H1 (cell line): ENCODE measurements around the gene PPM1D. TPM values are rescaled to one million over a fixed set of nuclear protein-coding genes. Genes with fewer than 3 reads are reported as not detected.

Source experiments
- CTCF ChIA-PET: fragments of 300-600 bp; sonication (Branson Sonifier 250); formaldehyde crosslinking; loops from one replicate; lab custom pipeline; 2021; ENCODE audit not compliant: partially characterized antibody; lab: Charles Lee
- POLR2A ChIA-PET: fragments of 300-600 bp; sonication (Branson Sonifier 250); formaldehyde crosslinking; loops from one replicate; lab custom pipeline; 2021; ENCODE audit warnings: inconsistent platforms; ENCODE audit not compliant: partially characterized antibody; lab: Charles Lee
- DNase-seq, 2 experiments: peaks; one replicate each; pipeline versions ENCODE4 v3.0.0 to v3.0.0-alpha.2; 2010 to 2022; ENCODE audit warnings: low spot score in 2 of 2, low read depth in 1 of 2, mixed read lengths in 1 of 2
- FAIRE-seq: peaks from 2 replicates; lab custom pipeline; 2011; peaks lifted over from hg19 to GRCh38; lab: Jason Lieb, UNC
- H2AFZ ChIP-seq: 2 replicates; pipeline ENCODE4 v1.8.1; 2012; ENCODE audit warnings: low read length, inconsistent platforms
- H2AK5ac ChIP-seq: 2 replicates; pipeline ENCODE4 v1.6.1; 2013; ENCODE audit warnings: low read depth, low read length
- H2BK120ac ChIP-seq: replicated peaks from 2 replicates; pipeline ENCODE3; 2013; ENCODE audit warnings: low read depth, low read length, inconsistent platforms
- H2BK12ac ChIP-seq: 2 replicates; pipeline ENCODE4 v1.6.1; 2013; ENCODE audit warnings: low read depth, low read length
- H2BK15ac ChIP-seq: 2 replicates; pipeline ENCODE4 v1.6.1; 2013; ENCODE audit warnings: low read length
- H2BK20ac ChIP-seq: 2 replicates; pipeline ENCODE4 v1.6.1; 2013; ENCODE audit warnings: low read length
- H2BK5ac ChIP-seq: 2 replicates; pipeline ENCODE4 v1.6.1; 2013; ENCODE audit warnings: low read depth, low read length
- H3K14ac ChIP-seq: 2 replicates; pipeline ENCODE4 v1.6.1; 2013; ENCODE audit warnings: inconsistent platforms; ENCODE audit not compliant: insufficient read length
- H3K18ac ChIP-seq: 2 replicates; pipeline ENCODE4 v1.6.1; 2013; ENCODE audit warnings: low read length; ENCODE audit errors: extremely low read depth
- H3K23ac ChIP-seq: 2 replicates; pipeline ENCODE4 v1.6.1; 2013; ENCODE audit warnings: inconsistent platforms; ENCODE audit not compliant: insufficient read length
- H3K23me2 ChIP-seq: 2 replicates; pipeline ENCODE4 v1.6.1; 2013; ENCODE audit warnings: low read depth, low read length
- H3K27ac ChIP-seq: 2 replicates; pipeline ENCODE4 v1.6.1; 2011; ENCODE audit warnings: low read depth, low read length, inconsistent platforms
- H3K27me3 ChIP-seq, 4 experiments: replicated peaks in 1 of 4; 1 replicate in 1 of 4; 2 replicates in 3 of 4; pipeline versions ENCODE4 v1.6.1 to v1.8.1; 2011 to 2013; ENCODE audit warnings: low read length in 3 of 4, mild to moderate bottlenecking in 3 of 4, inconsistent platforms in 2 of 4, mixed read lengths in 2 of 4, moderate library complexity in 1 of 4; ENCODE audit not compliant: control insufficient read depth in 3 of 4, insufficient read depth in 3 of 4; ENCODE audit errors: extremely low read depth in 1 of 4
- H3K36me3 ChIP-seq, 4 experiments: 2 replicates each; pipeline versions ENCODE4 v1.6.1 to v1.8.1; 2011 to 2013; ENCODE audit warnings: mild to moderate bottlenecking in 4 of 4, low read length in 3 of 4, moderate library complexity in 2 of 4, control low read depth in 1 of 4, inconsistent platforms in 1 of 4; ENCODE audit not compliant: insufficient read depth in 4 of 4, control insufficient read depth in 2 of 4
- H3K4ac ChIP-seq: replicated peaks from 2 replicates; pipeline ENCODE3; 2013; ENCODE audit warnings: low read length, low read depth, mixed read lengths, inconsistent platforms; ENCODE audit not compliant: insufficient read length
- H3K4me1 ChIP-seq, 4 experiments: replicated peaks in 1 of 4; 1 replicate in 1 of 4; 2 replicates in 3 of 4; pipeline versions ENCODE4 v1.6.1 to v1.8.1; 2011 to 2013; ENCODE audit warnings: low read length in 3 of 4, inconsistent platforms in 2 of 4, mixed read lengths in 1 of 4; ENCODE audit not compliant: insufficient read depth in 4 of 4, control insufficient read depth in 3 of 4
- H3K4me2 ChIP-seq, 2 experiments: 2 replicates each; pipeline versions ENCODE4 v1.6.1 to v1.8.1; 2011 to 2013; ENCODE audit warnings: low read depth in 2 of 2, low read length in 2 of 2, control low read depth in 1 of 2, inconsistent platforms in 1 of 2, mild to moderate bottlenecking in 1 of 2; ENCODE audit not compliant: insufficient read depth in 1 of 2
- H3K4me3 ChIP-seq, 4 experiments: fragments of 200-600, 300-600 bp in 1 of 4; sonication (generic), shearing (Covaris generic), sonication (Bioruptor Twin) in 1 of 4; 2 replicates each; pipeline versions ENCODE4 v1.5.1 to v1.8.1; 2011 to 2016; ENCODE audit warnings: low read length in 4 of 4, low read depth in 3 of 4, control low read depth in 2 of 4, inconsistent platforms in 2 of 4, mild to moderate bottlenecking in 2 of 4, mixed read lengths in 1 of 4, moderate library complexity in 1 of 4; ENCODE audit not compliant: insufficient read depth in 2 of 4; ENCODE audit errors: extremely low read depth in 1 of 4
- H3K56ac ChIP-seq: replicated peaks from 2 replicates; pipeline ENCODE3; 2013; ENCODE audit warnings: low read depth, mild to moderate bottlenecking, mixed read lengths, low read length, inconsistent platforms; ENCODE audit not compliant: insufficient read length
- H3K79me1 ChIP-seq: 2 replicates; pipeline ENCODE4 v1.6.1; 2013; ENCODE audit warnings: low read depth, low read length, control low read depth
- H3K79me2 ChIP-seq, 2 experiments: 2 replicates each; pipeline versions ENCODE4 v1.6.1 to v1.8.1; 2012 to 2013; ENCODE audit warnings: low read length in 2 of 2, mild to moderate bottlenecking in 2 of 2, inconsistent platforms in 1 of 2; ENCODE audit not compliant: insufficient read depth in 2 of 2, control insufficient read depth in 1 of 2
- H3K9ac ChIP-seq, 4 experiments: replicated peaks in 1 of 4; 1 replicate in 1 of 4; 2 replicates in 3 of 4; pipeline versions ENCODE4 v1.6.1 to v1.8.1; 2011 to 2013; ENCODE audit warnings: low read depth in 3 of 4, low read length in 3 of 4, control low read depth in 2 of 4, mild to moderate bottlenecking in 2 of 4, moderate library complexity in 2 of 4, inconsistent platforms in 1 of 4; ENCODE audit errors: extremely low read depth in 1 of 4
- H3K9me3 ChIP-seq, 2 experiments: 2 replicates each; pipeline versions ENCODE4 v1.6.1 to v1.8.1; 2012 to 2013; ENCODE audit warnings: mild to moderate bottlenecking in 2 of 2, moderate library complexity in 2 of 2, control low read depth in 1 of 2, inconsistent platforms in 1 of 2, low read depth in 1 of 2, low read length in 1 of 2, mixed read lengths in 1 of 2; ENCODE audit not compliant: insufficient read depth in 2 of 2
- H4K20me1 ChIP-seq, 2 experiments: replicated peaks in 1 of 2; 2 replicates each; pipeline versions ENCODE3 to v1.8.1; 2011 to 2013; ENCODE audit warnings: inconsistent platforms in 2 of 2, low read length in 2 of 2, mild to moderate bottlenecking in 1 of 2; ENCODE audit not compliant: insufficient read depth in 2 of 2, control insufficient read depth in 1 of 2
- H4K5ac ChIP-seq: 2 replicates; pipeline ENCODE4 v1.6.1; 2013; ENCODE audit warnings: low read length, low read depth, mixed read lengths, inconsistent platforms; ENCODE audit not compliant: insufficient read length
- H4K8ac ChIP-seq: 2 replicates; pipeline ENCODE4 v1.8.0; 2013; ENCODE audit warnings: mild to moderate bottlenecking, moderate library complexity, low read length, inconsistent platforms; ENCODE audit not compliant: insufficient read depth; ENCODE audit errors: extremely low read depth
- H4K91ac ChIP-seq: replicated peaks from 2 replicates; pipeline ENCODE3; 2013; ENCODE audit warnings: low read length, mixed read lengths, inconsistent platforms; ENCODE audit not compliant: insufficient read length
- FOSL1 ChIP-seq: IDR thresholded peaks from 2 replicates; pipeline ENCODE4 v1.6.1; 2011; ENCODE audit warnings: mild to moderate bottlenecking, low read depth, low read length, moderate library complexity; ENCODE audit not compliant: insufficient read depth
- GTF2F1 ChIP-seq: IDR thresholded peaks from 2 replicates; pipeline ENCODE4 v1.6.1; 2012; ENCODE audit warnings: low read depth, low read length, improper control_type of control experiment, borderline replicate concordance
- KDM1A ChIP-seq: fragments of 200-600, 300-600 bp; sonication (generic); IDR thresholded peaks from 2 replicates; pipeline ENCODE4 v1.7.1; 2016; ENCODE audit warnings: mild to moderate bottlenecking, low read length, borderline replicate concordance
- NANOG ChIP-seq: IDR thresholded peaks from 2 replicates; pipeline ENCODE4 v1.6.1; 2011; ENCODE audit warnings: low read length, low read depth, mild to moderate bottlenecking, inconsistent platforms; ENCODE audit not compliant: insufficient read depth, poor library complexity, severe bottlenecking
- NRF1 ChIP-seq: IDR thresholded peaks from 2 replicates; pipeline ENCODE4 v1.6.1; 2011; ENCODE audit warnings: mild to moderate bottlenecking, low read depth, low read length, improper control_type of control experiment
- RXRA ChIP-seq: IDR thresholded peaks from 2 replicates; pipeline ENCODE4 v1.6.1; 2011; ENCODE audit warnings: low read depth, mild to moderate bottlenecking, low read length, moderate library complexity; ENCODE audit not compliant: insufficient read depth
- ZNF274 ChIP-seq: IDR thresholded peaks from 2 replicates; pipeline ENCODE4 v1.7.0; 2012; ENCODE audit warnings: low read length, borderline replicate concordance; ENCODE audit errors: extremely low read depth
- WGBS, 2 experiments: shearing (Covaris generic) in 1 of 2; methylation state at CpG; one replicate each; pipeline versions ENCODE4 v1.1.6 to v1.1.7; 2013 to 2015; ENCODE audit warnings: low lambda C conversion rate in 2 of 2, mixed read lengths in 2 of 2, inconsistent platforms in 1 of 2, low coverage in 1 of 2, missing lambda C conversion rate in 1 of 2; ENCODE audit not compliant: insufficient replicate concordance in 2 of 2, insufficient coverage in 1 of 2, insufficient read length in 1 of 2; ENCODE audit errors: extremely low coverage in 1 of 2, missing lambda C conversion rate in 1 of 2; 5-methylcytosine and 5-hydroxymethylcytosine counted together
- polyA plus RNA-seq, 7 experiments: library from polyadenylated mRNA; depleted of rRNA in 3 of 7; stranded (reverse) in 5 of 7; unstranded in 2 of 7; fragments of >200 nt in 5 of 7; fragments of 200-250 nt in 2 of 7; gene quantifications; 1 replicate in 5 of 7; 2 replicates in 1 of 7; 4 replicates in 1 of 7; pipeline versions ENCODE4 v1.2.1 to v1.2.3, GENCODE V29; 2011 to 2013; ENCODE audit warnings: missing spikeins in 2 of 7, mixed read lengths in 2 of 7
- total RNA-seq: library from RNA; stranded (reverse); fragmentation: NEBNext Ultra II Directional; extraction: Animal tissue kit (Norgen Biotek cat#: 25700); gene quantifications from 2 replicates; pipeline ENCODE4 v1.2.1, GENCODE V29; 2021

Gene PPM1D
- total and polyA plus RNA-seq, 2 of the 8 experiments (the other 6 are each of a cell fraction or from before 2014, with no cell fraction given), result 5.0 to 16.7 TPM

- Histone ChIP-seq H3K27ac (no peak overlapping the region), H2BK15ac (no peak overlapping the region), H3K27me3 (no peaks in the 10 kb centered on the region), H3K4me1 (no peaks in the 10 kb centered on the region), H3K4me3 (no peak overlapping the region), H4K20me1 (no peaks in the 10 kb centered on the region), H4K5ac (no peak overlapping the region), H3K9ac (no peak overlapping the region), H3K9me3 (peaks cover 16 to 26% of the 10 kb centered on the region in 2 experiments), H2AK5ac (no peak overlapping the region), H3K56ac (no peak overlapping the region), H2BK5ac (no peak overlapping the region), H3K79me2 (no peaks in the 10 kb centered on the region), H2AFZ (peak overlapping the region; percentile 32; the same call in 1 of the 2 replicates), H3K79me1 (no peaks in the 10 kb centered on the region), H3K14ac (no peak overlapping the region), H3K23me2 (no peaks in the 10 kb centered on the region), H4K8ac (0 out of 2 replicates have a peak overlapping the region, but pooled peaks have one; percentile 46), H4K91ac (no peak overlapping the region), H2BK12ac (no peak overlapping the region), H3K4me2 (no peak overlapping the region), H3K4ac (no peak overlapping the region), H3K23ac (no peak overlapping the region), H2BK20ac (no peak overlapping the region), H3K18ac (no peak overlapping the region), H2BK120ac (no peak overlapping the region), H3K36me3 (no peaks in the 10 kb centered on the region; a peak in 1 of 8 replicates)
- TF ChIP-seq GTF2F1 (no peak), KDM1A (no peak), ZNF274 (no peak), NRF1 (no peak), FOSL1 (no peak), NANOG (no peak), RXRA (no peak)
- 94% methylated on average over 26 of the region's 26 CpGs; no CpG with 5 or more reads in 1 of the 2 experiments for WGBS, 2 experiments
- no peak for DNase-seq
- ChIA-PET CTCF (interaction anchor here (0.9 to 6.4 kb wide), 7 partner anchors 10 to 646 kb away, joined by 3 to 48 read pairs (median 5); no protein-coding TSS in a partner anchor), POLR2A (interaction anchor here (0.6 to 1.5 kb wide), 2 partner anchors 40 to 98 kb away, joined by 4 to 5 read pairs; partner anchors contain the start of gene PPM1D)
- FAIRE-seq, result no peak
Observed at GRCh38 chr17:60559995-60560859, 39.8 kb upstream of the PPM1D start.
